Activated CD8-positive, alpha-beta memory T cell treated with anti-CD3 and anti-CD28 coated beads for 1 hour (primary cell): ENCODE data around the gene KCTD8.
"Not testable (repeated sequence)": the region's sequence is repeated elsewhere in the genome, so short reads cannot be mapped to it uniquely, and the experiment has no call there.

Experiments used
- DNase-seq, 2 donors: peaks; one replicate each; pipeline ENCODE4 v3.0.0-alpha.2; 2020; ENCODE audit warnings: low read depth in 1 of 2; ENCODE audit errors: extremely low read depth in 1 of 2

The KCTD8 gene

DNA sequence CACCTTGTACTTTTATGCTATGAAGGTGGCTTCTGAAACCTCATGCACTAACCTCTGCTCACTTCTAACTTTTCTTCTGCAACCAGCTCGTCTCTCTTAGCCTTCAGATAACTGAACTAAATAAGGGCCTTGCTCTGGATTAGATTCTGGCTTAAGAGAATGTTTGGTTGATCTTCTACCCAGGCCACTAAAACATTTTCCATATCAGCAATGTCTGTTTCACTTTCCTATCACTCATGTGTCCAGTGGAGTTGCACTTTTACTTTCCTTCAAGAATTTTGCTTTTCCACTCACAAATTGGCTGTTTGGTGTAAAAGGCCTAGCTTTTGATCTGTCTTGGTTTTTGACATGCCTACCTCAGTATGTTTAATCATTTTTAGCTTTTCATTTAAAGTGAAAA lies 105.8 kb downstream of the KCTD8 start:
- DNase-seq: no peak

DNA sequence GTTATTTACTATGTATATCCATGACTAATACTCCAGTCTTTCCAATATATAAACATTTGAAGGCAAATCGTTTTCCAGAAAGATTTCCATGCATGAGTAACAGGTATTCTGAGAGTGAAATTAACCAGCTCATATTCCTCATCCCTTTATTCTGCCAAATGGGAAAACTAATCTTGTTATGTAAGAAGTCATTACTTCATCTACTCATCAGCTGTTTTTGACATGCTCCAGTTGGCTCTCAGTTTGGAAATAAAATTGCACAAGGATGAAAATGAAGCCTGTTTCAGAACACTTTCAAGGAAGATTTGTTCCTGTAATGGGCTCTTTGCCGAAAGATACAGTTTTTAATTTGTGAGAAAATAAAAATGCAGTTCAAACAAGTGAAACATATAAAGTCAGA lies 121.9 kb downstream of the KCTD8 start:
- no peak for DNase-seq

DNA sequence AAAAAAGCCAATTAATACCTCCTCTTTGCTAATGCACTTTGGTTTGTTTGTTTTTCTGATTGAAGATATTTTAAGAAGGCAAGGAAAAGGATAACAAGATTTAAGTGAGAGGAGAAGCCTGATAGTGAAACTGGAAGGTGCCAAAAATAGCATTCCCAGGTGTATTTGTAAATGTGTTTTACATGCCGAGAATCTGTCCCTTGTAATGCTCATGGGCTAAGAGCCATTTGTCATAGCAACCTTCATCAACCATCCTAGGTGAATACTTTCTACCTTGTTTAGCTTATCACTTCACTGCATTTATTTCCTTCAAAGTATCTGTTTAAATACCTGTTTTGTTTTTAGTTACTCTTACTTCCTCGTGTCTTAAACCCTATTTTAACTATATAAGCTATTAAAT lies 127.8 kb downstream of the KCTD8 start:
- DNase-seq: no peak

DNA sequence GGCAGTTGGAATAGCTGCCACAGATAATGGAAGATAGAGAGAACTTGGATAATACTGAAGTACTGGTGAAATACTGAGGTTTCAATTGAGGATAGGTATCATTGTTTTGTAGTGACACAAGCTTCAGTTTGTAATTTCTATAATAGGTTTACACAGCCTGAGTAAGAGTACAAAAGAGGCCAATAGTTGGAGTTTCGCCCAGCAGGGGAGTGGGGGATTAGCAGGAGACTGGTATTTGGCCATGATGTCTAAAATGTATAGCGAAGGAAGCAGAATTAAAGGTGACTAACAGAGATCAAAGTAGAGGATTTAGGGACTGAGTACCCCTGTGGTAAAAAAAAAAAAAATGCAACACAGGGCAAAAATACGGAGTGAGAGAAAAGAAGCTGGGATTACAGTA lies 129.5 kb downstream of the KCTD8 start:
- no peak for DNase-seq

DNA sequence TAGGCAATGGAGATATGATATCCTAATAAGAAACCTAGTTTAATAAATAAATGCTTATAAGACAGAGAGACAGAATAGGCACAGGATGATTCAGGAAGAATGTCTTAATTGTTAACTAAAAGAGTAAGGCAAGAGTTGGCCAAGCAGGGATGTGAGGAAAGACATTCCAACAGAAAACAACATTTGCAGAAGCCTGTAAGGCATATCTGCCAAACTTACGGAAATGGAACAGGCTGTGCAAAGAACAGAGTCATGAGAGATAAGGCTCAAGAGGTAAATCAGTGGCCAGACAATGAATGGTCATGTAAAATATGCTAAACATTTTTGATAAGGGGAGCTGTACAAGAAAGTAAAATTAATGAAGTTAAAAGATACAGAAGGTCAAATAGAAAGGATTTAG lies 134.9 kb downstream of the KCTD8 start:
- DNase-seq: no peak

DNA sequence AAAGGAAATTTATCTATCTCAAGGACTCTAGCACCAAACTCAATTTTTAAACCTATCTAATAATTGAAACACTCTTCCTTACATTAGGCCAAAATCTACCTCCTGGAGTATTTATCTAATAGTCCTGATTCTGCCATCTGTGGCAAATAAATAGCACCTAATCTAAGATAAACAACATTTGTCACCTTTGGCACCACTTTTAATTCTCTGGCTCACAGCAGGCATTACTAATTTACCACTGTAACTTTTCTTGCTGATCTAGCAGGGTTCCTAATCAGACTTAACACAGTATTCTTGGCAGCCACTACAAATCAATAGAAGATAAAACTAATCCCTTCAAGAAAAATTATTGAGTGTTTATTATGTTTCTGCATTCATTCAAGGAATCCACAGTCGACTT lies 161.1 kb downstream of the KCTD8 start:
- no peak for DNase-seq

DNA sequence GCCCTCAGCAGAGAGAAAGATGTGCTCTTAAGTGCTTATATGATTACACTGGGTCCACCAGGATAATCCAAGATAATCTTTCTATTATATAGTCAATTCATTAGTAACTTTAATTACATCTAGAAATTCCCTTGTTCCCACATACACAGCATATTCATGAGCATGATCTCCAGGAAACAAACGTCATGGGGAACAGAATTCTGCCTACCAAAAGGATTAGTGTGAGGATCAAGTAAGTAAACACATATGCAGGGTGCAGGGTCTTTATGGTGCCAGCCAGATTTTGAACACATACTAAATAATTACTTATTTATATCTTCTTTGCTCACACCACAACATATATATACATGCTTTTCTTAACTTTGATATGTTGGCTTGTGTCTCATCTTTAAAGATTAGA lies 169.1 kb downstream of the KCTD8 start:
- no peak for DNase-seq

DNA sequence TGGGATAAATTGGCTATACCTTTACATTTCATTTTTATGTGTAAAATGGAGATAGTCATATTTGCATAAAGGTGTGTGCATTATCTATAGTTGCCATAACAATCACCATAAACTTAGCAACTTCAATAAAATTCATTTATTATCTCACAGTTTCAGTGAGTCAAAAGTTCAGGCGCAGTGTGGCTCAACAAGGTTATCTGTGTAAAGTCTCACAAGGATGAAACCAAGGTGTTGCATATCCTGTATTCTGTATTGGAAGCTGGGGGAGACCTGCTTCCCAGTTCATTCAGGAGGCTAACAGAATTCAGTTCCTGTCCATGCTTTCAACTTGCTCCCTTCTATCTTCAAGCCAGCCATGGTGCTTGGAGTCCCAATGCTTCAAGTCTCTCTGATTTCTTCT lies 169.5 kb downstream of the KCTD8 start:
- no peak for DNase-seq

DNA sequence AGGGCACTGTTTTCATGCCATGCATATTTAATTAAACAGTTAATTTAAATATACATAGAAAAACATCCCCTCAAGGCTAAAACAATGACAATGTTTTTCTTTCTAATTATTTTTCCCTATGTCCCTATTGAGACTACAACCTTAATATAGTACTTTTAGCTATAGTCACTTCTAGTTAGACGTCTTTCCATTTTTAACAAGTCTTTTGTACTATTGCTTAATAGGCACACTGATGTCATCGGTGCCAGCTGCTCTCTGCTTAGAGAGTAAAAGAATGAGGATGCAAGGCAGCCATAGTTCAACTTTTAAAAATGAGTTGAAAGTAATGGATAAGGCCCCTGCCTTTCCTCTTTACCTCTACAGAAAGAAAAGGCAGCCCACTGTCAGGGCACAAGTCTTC lies 191.1 kb downstream of the KCTD8 start:
- no peak for DNase-seq

DNA sequence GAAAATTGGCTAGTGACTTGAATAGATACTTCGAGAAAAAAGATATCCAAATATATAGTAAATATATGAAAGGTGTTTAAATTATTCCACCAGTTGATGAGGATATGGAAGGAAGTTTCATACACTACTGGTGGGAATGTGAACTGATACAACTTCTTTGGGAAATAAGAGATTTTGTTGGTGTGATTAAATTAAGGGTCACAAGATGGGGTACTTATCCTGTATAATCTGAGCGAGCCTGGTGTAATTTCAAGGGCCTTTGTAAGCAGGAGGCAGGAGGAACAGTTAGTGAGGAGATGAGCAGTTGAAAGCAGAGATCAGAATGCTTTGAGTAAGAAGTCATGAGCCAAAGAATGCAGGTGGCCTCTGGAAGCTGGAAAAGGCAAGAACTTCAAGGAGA lies 192.2 kb downstream of the KCTD8 start:
- no peak for DNase-seq

DNA sequence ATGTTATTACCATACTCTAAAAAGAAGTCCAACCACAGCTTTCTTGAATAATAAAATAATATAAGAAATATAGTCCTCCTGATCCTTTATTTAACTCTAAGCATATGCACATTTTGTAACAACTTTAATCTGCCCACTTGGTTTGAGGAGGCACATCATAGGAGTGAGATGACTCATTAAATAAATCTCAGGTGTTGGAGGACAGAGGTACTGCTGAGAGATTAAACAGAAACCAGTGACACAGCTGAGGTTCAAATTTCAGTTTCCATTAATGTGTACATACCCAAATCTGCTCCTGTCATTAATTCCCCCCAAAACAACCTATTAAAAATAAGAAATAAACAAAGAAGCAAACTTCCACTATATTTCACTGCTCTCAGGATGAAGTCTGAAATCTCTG lies 211.0 kb downstream of the KCTD8 start:
- DNase-seq: no peak

DNA sequence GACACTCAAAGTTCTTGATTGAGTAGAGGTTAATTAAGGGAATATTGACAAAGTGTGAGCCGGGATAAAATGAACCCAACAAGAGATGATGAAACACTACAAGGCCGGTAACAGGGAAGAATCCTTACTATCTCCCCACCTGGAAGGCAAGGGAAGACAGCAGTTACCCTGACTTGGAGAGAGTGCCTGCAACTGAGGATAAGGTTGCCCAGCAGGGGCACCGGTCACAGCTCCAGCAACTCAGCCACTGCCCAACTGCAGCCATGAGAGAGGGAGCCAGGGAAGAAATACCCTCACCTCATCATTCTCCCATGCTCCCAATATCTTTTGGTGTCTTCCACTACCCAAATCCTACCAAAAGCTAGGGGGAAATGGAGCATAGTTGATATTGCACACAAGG lies 212.7 kb downstream of the KCTD8 start:
- DNase-seq: no peak

DNA sequence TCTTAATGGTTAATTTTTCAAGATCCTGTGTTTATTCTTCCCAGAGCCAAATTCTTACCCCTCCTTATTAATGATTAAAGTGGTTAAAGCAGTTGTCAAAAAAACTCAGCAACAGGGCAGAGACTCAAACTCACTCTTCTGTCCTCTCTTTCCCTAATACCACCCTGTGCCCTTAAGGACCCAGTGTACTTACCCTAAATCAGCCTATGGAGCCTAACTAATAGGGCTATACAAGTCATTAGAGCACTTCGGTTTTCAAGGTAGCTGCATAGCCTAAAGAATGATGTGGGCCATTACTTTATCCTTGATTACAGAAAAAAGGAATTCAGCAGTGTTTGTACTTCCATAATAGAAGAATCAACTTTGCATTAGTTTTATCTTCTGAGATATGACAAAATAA lies 216.3 kb downstream of the KCTD8 start:
- no peak for DNase-seq

DNA sequence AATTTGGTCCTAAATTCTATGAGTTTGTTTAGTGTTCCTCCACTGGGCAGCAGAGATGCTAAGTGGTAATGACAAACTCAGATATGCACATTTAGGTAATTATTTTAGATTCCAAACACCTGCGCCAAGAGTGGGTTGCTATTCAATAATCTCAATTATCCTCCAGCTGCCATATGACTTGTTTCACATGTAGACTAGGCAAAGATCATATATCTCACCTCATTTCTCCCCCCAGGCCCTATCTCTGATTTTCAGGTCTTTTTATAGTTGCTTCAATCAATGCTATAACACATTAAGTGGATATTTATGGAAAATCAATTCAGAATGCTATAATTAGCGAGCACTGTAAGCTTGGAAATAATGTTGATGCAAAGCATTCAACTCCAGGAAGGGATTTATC lies 217.6 kb downstream of the KCTD8 start:
- DNase-seq: no peak

DNA sequence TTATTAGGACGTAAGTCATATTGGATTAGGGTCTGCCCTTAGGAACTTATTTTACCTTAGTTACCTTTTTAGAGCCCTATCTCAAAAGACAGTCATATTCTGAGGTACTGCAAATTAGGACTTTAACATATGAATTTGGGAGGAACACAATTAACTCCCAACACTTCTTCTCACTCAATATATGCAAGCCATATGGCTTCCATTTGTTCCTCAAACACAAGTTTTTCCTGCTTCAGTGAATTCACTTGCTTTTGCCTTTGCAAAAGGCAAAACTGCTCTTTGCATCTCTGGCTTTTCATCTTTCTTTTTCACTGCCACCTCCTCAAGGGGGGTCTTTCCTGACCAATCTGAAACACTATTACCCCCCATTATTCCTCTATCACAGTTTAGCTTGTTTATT lies 220.3 kb downstream of the KCTD8 start:
- DNase-seq: no peak

DNA sequence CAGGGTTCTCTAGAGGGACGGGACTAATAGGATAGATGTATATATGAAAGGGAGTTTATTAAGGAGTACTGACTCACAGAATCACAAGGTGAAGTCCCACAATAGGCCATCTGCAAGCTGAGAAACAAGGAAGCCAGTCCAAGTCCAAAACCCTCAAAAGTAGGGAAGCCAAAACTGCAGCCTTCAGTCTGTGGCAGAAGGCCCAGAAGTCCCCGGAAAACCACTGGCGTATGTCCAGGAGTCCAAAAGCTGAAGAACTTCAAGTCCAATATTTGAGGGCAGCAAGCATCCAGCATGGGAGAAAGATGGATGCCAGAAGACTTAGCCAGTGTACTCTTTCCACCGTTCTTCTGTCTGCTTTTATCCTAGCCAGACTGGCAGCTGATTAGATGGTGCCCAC lies 227.2 kb downstream of the KCTD8 start:
- no peak for DNase-seq

DNA sequence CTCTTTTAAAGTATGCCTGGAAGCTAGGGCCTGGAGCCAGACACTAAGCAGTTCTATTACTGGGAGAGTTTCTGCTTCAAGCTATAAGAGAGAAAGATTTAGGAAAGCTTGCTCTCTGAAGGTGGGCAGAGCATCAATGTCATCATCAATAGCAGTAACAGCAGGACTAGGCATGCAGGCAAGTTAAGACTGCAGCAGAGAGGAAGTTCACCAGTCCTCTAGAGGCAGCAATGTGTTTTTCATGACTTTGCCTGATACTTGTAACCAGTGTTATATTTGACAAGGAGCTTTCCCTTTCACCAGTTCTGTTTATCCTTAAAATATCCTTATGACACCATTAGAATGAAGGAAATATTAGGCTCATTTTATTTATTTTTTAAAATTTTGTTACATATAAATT lies 237.9 kb downstream of the KCTD8 start:
- no peak for DNase-seq

DNA sequence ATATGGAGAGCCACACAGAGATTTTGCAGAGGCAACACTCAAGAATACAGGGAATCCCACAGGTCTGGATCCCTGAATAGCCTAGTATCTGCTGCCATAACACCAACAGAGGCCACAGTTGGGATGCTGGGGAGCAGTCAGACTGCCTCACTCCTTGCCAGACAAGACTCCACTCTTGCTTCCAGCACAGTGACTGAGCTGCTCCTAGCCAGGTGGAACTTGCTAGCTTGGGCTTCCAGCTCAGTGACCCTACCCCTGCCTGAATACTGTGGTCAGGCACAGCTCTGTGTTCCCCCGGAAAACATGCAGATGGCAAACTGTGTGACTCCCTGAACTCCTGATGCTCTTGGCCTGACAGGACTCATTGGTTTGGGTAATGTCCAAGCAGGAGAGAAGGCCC lies 251.8 kb downstream of the KCTD8 start:
- DNase-seq: no peak

DNA sequence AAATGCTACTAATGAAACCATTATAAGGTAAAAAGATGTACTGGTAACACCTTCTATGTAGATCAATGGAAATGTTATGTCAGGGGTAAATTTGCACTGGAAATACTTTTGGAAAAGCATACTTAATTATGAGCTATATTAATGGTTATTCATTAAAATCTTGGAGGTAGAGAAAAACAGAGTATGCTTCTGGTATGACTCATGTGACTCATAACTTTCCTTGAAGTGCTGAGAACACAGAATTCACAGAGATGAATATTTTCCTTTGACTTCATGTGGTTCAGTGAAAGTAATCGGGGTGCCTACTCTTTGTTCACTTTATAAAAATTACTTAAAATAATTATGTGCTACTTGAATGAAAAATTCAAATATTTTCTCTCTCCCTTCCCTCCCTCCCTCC lies 254.2 kb downstream of the KCTD8 start:
- no peak for DNase-seq

DNA sequence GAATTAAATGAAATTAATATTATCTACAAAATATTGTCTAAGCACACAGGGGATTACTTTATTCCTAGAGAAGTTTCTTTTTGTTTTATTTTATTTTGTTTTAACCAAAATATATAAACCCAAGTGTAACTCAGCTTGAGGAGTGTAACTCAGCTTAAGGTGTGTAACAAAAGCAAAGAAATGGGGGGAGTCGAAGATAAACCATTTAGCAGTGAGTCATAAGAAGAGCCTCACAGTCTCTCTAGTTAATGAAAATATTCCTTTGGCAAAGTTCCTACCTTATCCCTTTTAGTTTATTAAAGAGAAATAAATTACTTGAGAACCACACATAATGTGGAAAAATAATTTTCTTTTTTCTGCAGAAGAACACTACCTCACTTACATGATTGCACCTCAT lies 261.8 kb downstream of the KCTD8 start:
- DNase-seq: no peak

DNA sequence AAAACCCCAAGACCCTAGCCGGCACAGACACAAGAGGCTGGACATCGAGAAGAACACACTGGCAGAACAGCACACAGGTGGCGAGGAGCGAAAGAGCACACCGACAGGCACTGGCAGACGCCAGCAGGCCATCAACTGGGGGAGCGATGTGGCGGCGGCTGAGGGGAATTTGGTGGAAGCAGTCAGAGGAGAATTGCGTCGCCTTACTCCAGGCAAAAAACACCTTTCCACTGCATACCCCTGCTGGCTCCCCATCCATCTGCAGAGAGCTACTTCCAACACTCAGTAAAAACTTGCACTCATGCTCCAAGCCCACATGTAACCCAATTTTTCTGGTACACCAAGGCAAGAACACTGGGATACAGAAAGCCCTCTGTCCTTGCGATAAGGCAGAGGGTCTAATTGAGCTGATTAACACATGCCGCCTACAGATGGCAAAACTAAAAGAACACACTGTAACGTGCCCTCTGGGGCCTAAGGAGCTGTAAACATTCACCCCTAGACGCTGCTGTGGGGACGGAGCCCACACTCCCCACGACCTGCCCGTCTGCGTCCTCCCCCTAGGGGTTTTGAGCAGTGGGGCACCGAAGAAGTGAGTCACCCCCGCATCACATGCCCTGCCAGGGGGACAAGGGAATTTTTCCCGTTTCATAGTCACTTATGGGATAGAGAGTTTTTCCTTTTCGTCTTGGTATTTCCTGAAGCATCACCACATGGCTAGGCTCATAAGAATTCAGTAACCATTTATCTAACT lies 262.3 kb downstream of the KCTD8 start:
- DNase-seq: no peak

DNA sequence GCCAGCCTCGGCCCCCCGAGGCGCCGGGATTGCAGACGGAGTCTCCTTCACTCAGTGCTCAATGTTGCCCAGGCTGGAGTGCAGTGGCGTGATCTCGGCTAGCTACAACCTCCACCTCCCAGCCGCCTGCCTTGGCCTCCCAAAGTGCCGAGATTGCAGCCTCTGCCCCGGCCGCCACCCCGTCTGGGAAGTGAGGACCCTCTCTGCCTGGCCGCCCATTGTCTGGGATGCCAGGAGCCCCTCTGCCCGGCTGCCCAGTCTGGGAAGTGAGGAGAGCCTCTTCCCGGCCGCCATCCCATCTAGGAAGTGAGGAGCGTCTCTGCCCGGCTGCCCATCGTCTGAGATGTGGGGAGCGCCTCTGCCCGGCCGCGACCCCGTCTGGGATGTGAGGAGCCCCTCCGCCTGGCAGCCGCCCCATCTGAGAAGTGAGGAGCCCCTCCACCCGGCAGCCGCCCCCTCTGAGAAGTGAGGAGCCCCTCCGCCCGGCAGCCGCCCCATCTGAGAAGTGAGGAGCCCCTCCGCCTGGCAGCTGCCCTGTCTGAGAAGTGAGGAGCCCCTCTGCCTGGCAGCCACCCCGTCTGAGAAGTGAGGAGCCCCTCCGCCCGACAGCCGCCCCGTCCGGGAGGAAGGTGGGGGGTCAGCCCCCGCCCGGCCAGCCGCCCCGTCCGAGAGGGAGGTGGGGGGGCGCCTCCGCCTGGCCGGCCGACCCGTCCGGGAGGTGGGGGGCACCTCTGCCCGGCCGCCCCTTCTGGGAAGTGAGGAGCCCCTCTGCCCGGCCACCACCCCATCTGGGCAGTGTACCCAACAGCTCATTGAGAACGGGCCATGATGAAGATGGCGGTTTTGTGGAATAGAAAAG lies 266.9 kb downstream of the KCTD8 start:
- not testable (repeated sequence) for DNase-seq
